GM12878 (cell line): Measurements from ENCODE around the gene AMH. TPM values are rescaled to one million over a fixed set of nuclear protein-coding genes. Genes with fewer than 3 reads are reported as not detected.

ENCODE experiments used
- ATAC-seq: fragments of 200-7000 bp; cut with Tn5 transposase; 3 replicates; pipeline ENCODE4 v1.9.1; 2020; ENCODE audit warnings: mild to moderate bottlenecking, moderate library complexity
- BruUV-seq: library from RNA; stranded (reverse); fragments of 400-500 nt; replicated peaks from 2 replicates; lab custom pipeline; 2021; lab: Mats Ljungman, UMichigan
- CTCF ChIA-PET: fragments of 300-600 bp; sonication (Branson Sonifier 250); formaldehyde crosslinking; extraction: SDS; loops from one replicate; lab custom pipeline; 2021; ENCODE audit warnings: inconsistent platforms; lab: Yijun Ruan, JAX
- POLR2A ChIA-PET: fragments of 350-600 bp; formaldehyde crosslinking; extraction: SDS; loops from one replicate; lab custom pipeline; 2021; ENCODE audit warnings: inconsistent platforms; lab: Charles Lee
- RAD21 ChIA-PET: fragments of 300-600 bp; sonication (Branson Sonifier 250); formaldehyde crosslinking; loops from one replicate; lab custom pipeline; 2023; ENCODE audit warnings: antibody characterized with exemption; ENCODE audit not compliant: unreplicated experiment; lab: Charles Lee
- SMC1A ChIA-PET: fragments of 300-600 bp; sonication (Branson Sonifier 250); formaldehyde crosslinking; loops from one replicate; lab custom pipeline; 2023; ENCODE audit not compliant: unreplicated experiment, uncharacterized antibody; lab: Charles Lee
- DNase-seq: peaks from one replicate; pipeline ENCODE4 v3.0.0-alpha.2; 2011; ENCODE audit warnings: low read depth, low spot score
- FAIRE-seq: peaks from 3 replicates; lab custom pipeline; 2011; peaks lifted over from hg19 to GRCh38; lab: Jason Lieb, UNC
- H2AFZ ChIP-seq: 2 replicates; pipeline ENCODE4 v1.6.0; 2011; ENCODE audit warnings: low read depth, low read length, control low read depth; ENCODE audit not compliant: control insufficient read depth
- H3K27ac ChIP-seq: 2 replicates; pipeline ENCODE4 v1.5.1; 2011; ENCODE audit warnings: control low read depth; ENCODE audit not compliant: control insufficient read depth, insufficient read depth
- H3K27me3 ChIP-seq, 2 experiments: replicated peaks in 1 of 2; 2 replicates each; pipeline versions ENCODE4 v1.6.0 to v1.6.1; 2011; ENCODE audit warnings: low read length in 1 of 2; ENCODE audit not compliant: control insufficient read depth in 2 of 2, insufficient read depth in 2 of 2
- H3K36me3 ChIP-seq, 2 experiments: 2 replicates each; pipeline ENCODE4 v1.5.1; 2011; ENCODE audit warnings: low read length in 1 of 2; ENCODE audit not compliant: control insufficient read depth in 2 of 2, insufficient read depth in 2 of 2
- H3K4me1 ChIP-seq: 2 replicates; pipeline ENCODE4 v1.6.1; 2011; ENCODE audit warnings: mild to moderate bottlenecking, low read length, moderate library complexity, mixed read lengths; ENCODE audit not compliant: control insufficient read depth, insufficient read depth
- H3K4me2 ChIP-seq: 2 replicates; pipeline ENCODE4 v1.6.0; 2011; ENCODE audit warnings: control low read depth; ENCODE audit not compliant: control insufficient read depth, insufficient read depth
- H3K4me3 ChIP-seq: fragments of 200-600 bp; sonication (generic); 2 replicates; pipeline ENCODE4 v1.5.1; 2016
- H3K79me2 ChIP-seq: 2 replicates; pipeline ENCODE4 v1.6.0; 2011; ENCODE audit warnings: low read length; ENCODE audit not compliant: control insufficient read depth, insufficient read depth
- H3K9ac ChIP-seq: 2 replicates; pipeline ENCODE4 v1.8.0; 2011; ENCODE audit warnings: low read length, control low read depth, mixed read lengths; ENCODE audit not compliant: control insufficient read depth, insufficient read depth
- H3K9me3 ChIP-seq: replicated peaks from 3 replicates; pipeline ENCODE4 v1.5.1; 2011; ENCODE audit warnings: mild to moderate bottlenecking, low read length; ENCODE audit not compliant: control insufficient read depth, insufficient read depth
- H4K20me1 ChIP-seq: 2 replicates; pipeline ENCODE4 v1.6.0; 2011; ENCODE audit not compliant: control insufficient read depth, insufficient read depth
- MEF2A ChIP-seq: IDR thresholded peaks from 2 replicates; pipeline ENCODE4 v1.6.1; 2011; ENCODE audit warnings: low read depth, mild to moderate bottlenecking, low read length, moderate library complexity; ENCODE audit not compliant: insufficient read depth
- MEF2B ChIP-seq: fragments of 450-650 bp; IDR thresholded peaks from 2 replicates; pipeline ENCODE4 v1.6.1; 2018; ENCODE audit warnings: mild to moderate bottlenecking, moderate library complexity; ENCODE audit not compliant: partially characterized antibody, poor library complexity, severe bottlenecking
- MYB ChIP-seq: fragments of 150-350 bp; IDR thresholded peaks from 2 replicates; pipeline ENCODE4 v1.6.1; 2014; ENCODE audit warnings: mild to moderate bottlenecking, low read depth, low read length, borderline replicate concordance
- PBX3 ChIP-seq: IDR thresholded peaks from 2 replicates; pipeline ENCODE4 v1.6.1; 2011; ENCODE audit warnings: mild to moderate bottlenecking, low read depth, low read length, moderate library complexity; ENCODE audit not compliant: insufficient replicate concordance
- POLR2A ChIP-seq: IDR thresholded peaks from 2 replicates; pipeline ENCODE4 v1.6.1; 2011; ENCODE audit warnings: low read depth, mild to moderate bottlenecking, low read length
- SMC3 ChIP-seq: IDR thresholded peaks from 2 replicates; pipeline ENCODE4 v1.6.1; 2011; ENCODE audit warnings: low read length, improper control_type of control experiment, borderline replicate concordance
- SREBF2 ChIP-seq: IDR thresholded peaks from 2 replicates; pipeline ENCODE4 v1.6.1; 2012; ENCODE audit warnings: mild to moderate bottlenecking, low read length
- WGBS: methylation state at CpG from one replicate; pipeline ENCODE4 v1.1.6; 2016; ENCODE audit warnings: low lambda C conversion rate; ENCODE audit not compliant: insufficient replicate concordance, insufficient coverage; ENCODE audit errors: missing lambda C conversion rate; 5-methylcytosine and 5-hydroxymethylcytosine counted together
- in situ Hi-C: fragments of 300-500 bp; cut with MboI; formaldehyde crosslinking; loops from 9 replicates; pipeline ENCODE4 v1.14.3; 2018; ENCODE audit warnings: mixed read lengths
- intact Hi-C: fragments of 100-400 bp; cut with micrococcal nuclease; formaldehyde crosslinking; loops from one replicate; pipeline ENCODE4 v1.14.2; 2022; ENCODE audit not compliant: unreplicated experiment
- polyA plus RNA-seq, 11 experiments: library from polyadenylated mRNA; depleted of rRNA in 4 of 11; unstranded in 6 of 11; stranded (reverse) in 5 of 11; fragments of >200 nt; fragmentation: Nextera tagmentation in 4 of 11; fragmentation: Illumina TruSeq in 1 of 11; extraction: Ambion mirVana in 4 of 11; extraction: Trizol in 1 of 11; gene quantifications; 1 replicate in 1 of 11; 2 replicates in 10 of 11; pipeline versions ENCODE4 v1.2.1 to v1.2.3, GENCODE V29; 2011 to 2016; ENCODE audit warnings: inconsistent platforms in 2 of 11, missing spikeins in 2 of 11, low read depth in 1 of 11
- total RNA-seq, 4 experiments: library from RNA; depleted of rRNA in 3 of 4; stranded (reverse); fragments of >200 nt in 3 of 4; fragmentation: Illumina TruSeq in 1 of 4; extraction: Trizol in 1 of 4; gene quantifications; 2 replicates each; pipeline versions ENCODE4 v1.2.1 to v1.2.3, GENCODE V29; 2013 to 2021

Gene AMH
- total and polyA plus RNA-seq, 10 of the 15 experiments (the other 5 are each of a cell fraction or from before 2014, with no cell fraction given): 0.17 to 3.5 (median 0.81) TPM; not detected in 4

DNA sequence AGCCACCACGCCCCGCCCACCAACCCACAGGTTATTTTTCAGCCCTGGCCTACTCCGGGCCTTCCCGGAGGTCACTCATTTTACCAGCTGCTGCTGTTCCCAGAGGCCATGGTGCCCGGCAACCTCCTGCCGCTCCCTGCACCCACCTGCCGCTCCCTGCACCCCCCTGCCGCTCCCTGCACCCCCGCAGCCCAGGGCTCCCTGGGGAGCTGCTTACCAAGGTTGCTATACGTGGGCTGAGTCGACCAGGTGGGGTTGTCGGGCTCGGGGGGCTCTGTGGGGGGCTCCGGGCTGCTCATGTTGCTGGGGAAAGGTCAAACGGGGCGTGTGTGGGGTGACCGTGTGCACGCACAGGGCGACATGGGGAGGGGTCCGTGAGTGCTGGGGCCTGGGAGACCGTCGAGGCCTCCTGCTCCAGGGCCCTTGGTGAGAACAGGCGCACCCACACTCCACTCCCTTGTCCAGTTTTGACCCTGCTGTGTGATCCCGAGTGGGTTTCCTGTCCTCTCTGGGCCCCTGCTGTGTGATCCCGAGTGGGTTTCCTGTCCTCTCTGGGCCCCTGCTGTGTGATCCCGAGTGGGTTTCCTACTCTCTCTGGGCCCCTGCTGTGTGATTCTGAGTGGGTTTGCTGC is 31.6 kb downstream of the AMH start:
- no peak overlapping the region for H2AFZ ChIP-seq
- no peaks in the 10 kb centered on the region for H3K79me2 ChIP-seq
- peaks cover 11% of the 10 kb centered on the region for H3K4me1 ChIP-seq
- TF ChIP-seq PBX3 (no peak), MYB (no peak), MEF2A (no peak), MEF2B (peak; percentile 55), SMC3 (no peak), POLR2A (no peak; the same call in 1 of the 2 replicates), SREBF2 (no peak)
- TF ChIP-seq, all 136 proteins: peak for 1
- no peak overlapping the region for H3K9ac ChIP-seq
- FAIRE-seq (no peak), DNase-seq (no peak), ATAC-seq (no peak)
- ChIA-PET SMC1A (no interaction called here), RAD21 (no interaction called here), POLR2A (interaction anchor here (0.6 kb wide), 1 partner anchor 299 kb away, joined by 6 read pairs; no protein-coding TSS in a partner anchor), CTCF (no interaction called here)
- H3K27me3 ChIP-seq: peaks cover 0 to 3% of the 10 kb centered on the region in 2 experiments; a peak in 2 of 4 replicates
- 35% methylated on average over 18 of the region's 26 CpGs for WGBS
- H3K36me3 ChIP-seq: no peaks in the 10 kb centered on the region
- BruUV-seq: no TSS peak
- intact Hi-C loops: no loop called here
- no peak overlapping the region for H3K4me3 ChIP-seq
- H3K4me2 ChIP-seq: no peak overlapping the region
- no peak overlapping the region for H3K27ac ChIP-seq
- in situ Hi-C loops: no loop called here
- H3K9me3 ChIP-seq: no peaks in the 10 kb centered on the region
- H4K20me1 ChIP-seq: no peaks in the 10 kb centered on the region
